HCT116 (cell line): ENCODE data around the gene ACAD8. TPM values are rescaled to one million over a fixed set of nuclear protein-coding genes. Genes with fewer than 3 reads are reported as not detected.

Experiments
- ATAC-seq: fragments of 200-7000 bp; cut with Tn5 transposase; 2 replicates; pipeline ENCODE4 v1.9.1; 2020; ENCODE audit warnings: mild to moderate bottlenecking, moderate library complexity
- BruUV-seq: library from RNA; stranded (reverse); fragments of 400-500 nt; replicated peaks from 2 replicates; lab custom pipeline; 2021; lab: Mats Ljungman, UMichigan
- CTCF ChIA-PET: fragments of 300-600 bp; sonication (Branson Sonifier 250); formaldehyde crosslinking; loops from one replicate; lab custom pipeline; 2021; ENCODE audit warnings: antibody characterized with exemption; lab: Charles Lee
- POLR2A ChIA-PET: fragments of 300-600, 350-600 bp; sonication (Branson Sonifier 250); formaldehyde crosslinking; loops from one replicate; lab custom pipeline; 2021; ENCODE audit warnings: antibody characterized with exemption; lab: Charles Lee
- RAD21 ChIA-PET, 2 experiments: fragments of 300-600 bp; sonication (Branson Sonifier 250); formaldehyde crosslinking; loops; one replicate each; lab custom pipeline; 2023; ENCODE audit warnings: low total read pairs in 2 of 2; ENCODE audit not compliant: uncharacterized antibody in 2 of 2, unreplicated experiment in 2 of 2, low non-redundant PET in 1 of 2; lab: Charles Lee
- DNase-seq: peaks from one replicate; pipeline ENCODE4 v3.0.0-alpha.2; 2010; ENCODE audit warnings: low read depth, low spot score
- H2AFZ ChIP-seq: fragments of 200-600 bp; shearing (Covaris generic), sonication (generic); 2 replicates; pipeline ENCODE4 v1.6.1; 2017; ENCODE audit warnings: low read depth, mixed run types, mixed read lengths, antibody characterized with exemption, low read length; ENCODE audit not compliant: poor library complexity, severe bottlenecking
- H3K27ac ChIP-seq: 2 replicates; pipeline ENCODE4 v1.5.1; 2012; ENCODE audit warnings: low read depth, low read length
- H3K27me3 ChIP-seq: fragments of 200-600 bp; sonication (generic); 2 replicates; pipeline ENCODE4 v1.6.1; 2016; ENCODE audit warnings: mixed run types, low read length, mixed read lengths; ENCODE audit not compliant: insufficient read depth
- H3K36me3 ChIP-seq, 2 experiments: fragments of 200-500 bp in 1 of 2; fragments of 200-600 bp in 1 of 2; sonication (Bioruptor generic) in 1 of 2; sonication (generic) in 1 of 2; 2 replicates each; pipeline versions ENCODE4 v1.5.1 to v1.6.1; 2014 to 2016; ENCODE audit warnings: low read length in 2 of 2, inconsistent platforms in 1 of 2, mixed read lengths in 1 of 2, mixed run types in 1 of 2; ENCODE audit not compliant: insufficient read depth in 2 of 2, control insufficient read depth in 1 of 2
- H3K4me1 ChIP-seq, 2 experiments: fragments of 200-600 bp in 1 of 2; sonication (generic) in 1 of 2; 2 replicates each; pipeline versions ENCODE4 v1.5.1 to v1.6.1; 2012 to 2017; ENCODE audit warnings: low read length in 2 of 2, inconsistent platforms in 1 of 2, mild to moderate bottlenecking in 1 of 2, mixed read lengths in 1 of 2, mixed run types in 1 of 2, moderate library complexity in 1 of 2; ENCODE audit not compliant: insufficient read depth in 2 of 2, control insufficient read depth in 1 of 2
- H3K4me2 ChIP-seq: fragments of 200-600 bp; sonication (generic); 2 replicates; pipeline ENCODE4 v1.6.1; 2017; ENCODE audit warnings: mixed run types, low read length, mixed read lengths
- H3K4me3 ChIP-seq, 2 experiments: fragments of 200-600 bp in 1 of 2; sonication (generic) in 1 of 2; replicated peaks in 1 of 2; 2 replicates each; pipeline ENCODE4 v1.5.1; 2011 to 2016; ENCODE audit warnings: low read length in 2 of 2, control low read depth in 1 of 2, low read depth in 1 of 2, mild to moderate bottlenecking in 1 of 2, mixed read lengths in 1 of 2, mixed run types in 1 of 2
- H3K79me2 ChIP-seq: fragments of 200-600 bp; sonication (generic); 2 replicates; pipeline ENCODE4 v1.6.1; 2017; ENCODE audit warnings: mild to moderate bottlenecking, mixed run types, low read length, moderate library complexity, mixed read lengths; ENCODE audit not compliant: insufficient read depth
- H3K9ac ChIP-seq: fragments of 200-600 bp; sonication (generic); 2 replicates; pipeline ENCODE4 v1.6.1; 2016; ENCODE audit warnings: low read length, mixed read lengths
- H3K9me2 ChIP-seq: fragments of 200-600 bp; sonication (generic), shearing (Covaris generic); 2 replicates; pipeline ENCODE4 v1.6.1; 2017; ENCODE audit warnings: mixed run types, mild to moderate bottlenecking, moderate library complexity; ENCODE audit not compliant: insufficient read depth
- H3K9me3 ChIP-seq, 2 experiments: fragments of 200-500 bp in 1 of 2; fragments of 200-600 bp in 1 of 2; sonication (Bioruptor generic) in 1 of 2; sonication (generic) in 1 of 2; 2 replicates each; pipeline ENCODE4 v1.6.1; 2014 to 2017; ENCODE audit warnings: low read length in 2 of 2, mixed read lengths in 2 of 2, inconsistent platforms in 1 of 2, low read depth in 1 of 2, mild to moderate bottlenecking in 1 of 2, mixed run types in 1 of 2, moderate library complexity in 1 of 2; ENCODE audit not compliant: control insufficient read depth in 1 of 2, insufficient read depth in 1 of 2
- H4K20me1 ChIP-seq: fragments of 200-600 bp; sonication (generic), shearing (Covaris generic); 2 replicates; pipeline ENCODE4 v1.6.1; 2017; ENCODE audit warnings: mixed run types, mild to moderate bottlenecking, moderate library complexity; ENCODE audit not compliant: insufficient read depth
- CBX3 ChIP-seq: IDR thresholded peaks from 2 replicates; pipeline ENCODE4 v1.6.1; 2012; ENCODE audit warnings: low read depth
- EGR1 ChIP-seq: IDR thresholded peaks from 2 replicates; pipeline ENCODE4 v1.6.1; 2012; ENCODE audit warnings: low read depth
- EZH2 ChIP-seq: fragments of 200-600 bp; sonication (generic); IDR thresholded peaks from 2 replicates; pipeline ENCODE4 v1.6.1; 2017; ENCODE audit warnings: antibody characterized with exemption, mixed run types
- EZH2phosphoT487 ChIP-seq: fragments of 200-600 bp; IDR thresholded peaks from 2 replicates; pipeline ENCODE4 v1.6.1; 2018; ENCODE audit warnings: antibody characterized with exemption, borderline replicate concordance
- POLR2A ChIP-seq: IDR thresholded peaks from 2 replicates; pipeline ENCODE4 v1.7.0; 2011; ENCODE audit warnings: borderline replicate concordance; ENCODE audit not compliant: insufficient read depth, insufficient read length; ENCODE audit errors: extremely low read depth
- REST ChIP-seq: IDR thresholded peaks from 2 replicates; pipeline ENCODE4 v1.6.1; 2012; ENCODE audit warnings: low read depth
- SP1 ChIP-seq: IDR thresholded peaks from 2 replicates; pipeline ENCODE4 v1.6.1; 2012; ENCODE audit warnings: low read depth
- YY1 ChIP-seq: IDR thresholded peaks from 2 replicates; pipeline ENCODE4 v1.6.1; 2011; ENCODE audit warnings: low read length, low read depth, moderate library complexity, mild to moderate bottlenecking; ENCODE audit not compliant: insufficient replicate concordance; ENCODE audit errors: extremely low read depth
- intact Hi-C: fragments of 100-400 bp; cut with micrococcal nuclease; formaldehyde crosslinking; loops from 2 replicates; pipeline ENCODE4 v1.10.0; 2022
- total RNA-seq: library from RNA; stranded (reverse); gene quantifications from one replicate; pipeline ENCODE4 v1.2.1, GENCODE V29; 2021; ENCODE audit not compliant: unreplicated experiment

The ACAD8 gene
- total RNA-seq, 1 experiment from 2014 or later, result 21.0 TPM

GRCh38 chr11:134206185-134206584 lies 47.2 kb upstream of the ACAD8 start:
- no peaks in the 10 kb centered on the region for H3K9me2 ChIP-seq
- RAD21 ChIA-PET, result no interaction called here
- no peaks in the 10 kb centered on the region for H3K4me1 ChIP-seq
- CTCF ChIA-PET, result no interaction called here
- H3K9ac ChIP-seq, result no peak overlapping the region
- H3K79me2 ChIP-seq, result peaks cover 40% of the 10 kb centered on the region
- POLR2A ChIA-PET, result no interaction called here
- H4K20me1 ChIP-seq, result no peaks in the 10 kb centered on the region
- BruUV-seq, result no TSS peak
- H3K36me3 ChIP-seq, result peaks cover 51 to 67% of the 10 kb centered on the region in 2 experiments
- H3K4me2 ChIP-seq, result no peak overlapping the region
- no peak for TF ChIP-seq SP1
- TF ChIP-seq EGR1, result no peak
- TF ChIP-seq POLR2A, result no peak
- TF ChIP-seq REST, result no peak
- no peak for TF ChIP-seq YY1
- TF ChIP-seq CBX3, result no peak
- no peak for TF ChIP-seq EZH2phosphoT487
- no peak for TF ChIP-seq EZH2
- H3K9me3 ChIP-seq, result no peaks in the 10 kb centered on the region
- H2AFZ ChIP-seq, result no peak overlapping the region
- H3K27ac ChIP-seq, result no peak overlapping the region
- H3K4me3 ChIP-seq, result no peak overlapping the region
- intact Hi-C loops, result no loop called here
- no peaks in the 10 kb centered on the region for H3K27me3 ChIP-seq
- ATAC-seq (no peak), DNase-seq (no peak)
